ENCODE results near the gene NCKAP1. TPM values are rescaled to one million over a fixed set of nuclear protein-coding genes. Genes with fewer than 3 reads are reported as not detected.

NCKAP1 gene
- total and polyA plus RNA-seq, 7 donors, result 39.6 to 206 (median 160) TPM

- no peaks in the 10 kb centered on the region for H3K9me3 ChIP-seq
- H3K4me1 ChIP-seq, result peaks cover 0 to 97% (median 67%) of the 10 kb centered on the region in 4 donors
- H3K36me3 ChIP-seq, result no peaks in the 10 kb centered on the region
- H3K27me3 ChIP-seq, result no peaks in the 10 kb centered on the region
- intact Hi-C loops (cut with DNase I), result no loop called here
- DNase-seq, result no peak
- no peak for TF ChIP-seq POLR2AphosphoS5 (IDR thresholded peaks at IDR 0.05)
- TF ChIP-seq EP300 (IDR thresholded peaks at IDR 0.05), result no peak
- no peak for TF ChIP-seq CTCF (IDR thresholded peaks at IDR 0.05)
- no peak for TF ChIP-seq POLR2A (IDR thresholded peaks at IDR 0.05)
- no peak overlapping the region for H3K27ac ChIP-seq
- no peak overlapping the region for H3K4me3 ChIP-seq
Measured at GRCh38 chr2:183028108-183028507, 10.1 kb downstream of the NCKAP1 start.

GRCh38 chr2:183027443-183027842, 10.8 kb downstream of the NCKAP1 start:
- no peaks in the 10 kb centered on the region for H3K27me3 ChIP-seq
- intact Hi-C loops (cut with DNase I), result no loop called here

GRCh38 chr2:183026424-183026823, 11.8 kb downstream of the NCKAP1 start:
- DNase-seq, result no peak
- Histone ChIP-seq H3K4me1 (peaks cover 0 to 87% (median 57%) of the 10 kb centered on the region in 4 donors), H3K9me3 (no peaks in the 10 kb centered on the region), H3K4me3 (no peak overlapping the region), H3K36me3 (peaks cover 0 to 6% (median 0%) of the 10 kb centered on the region in 4 donors), H3K27ac (no peak overlapping the region), H3K27me3 (no peaks in the 10 kb centered on the region)
- 77 to 84% methylated on average over 2 of the region's 2 CpGs for WGBS, 2 donors
- TF ChIP-seq CTCF (IDR thresholded peaks at IDR 0.05) (no peak), POLR2A (IDR thresholded peaks at IDR 0.05) (no peak), EP300 (IDR thresholded peaks at IDR 0.05) (no peak), POLR2AphosphoS5 (IDR thresholded peaks at IDR 0.05) (no peak)
- intact Hi-C loops (cut with DNase I), result no loop called here

More at GRCh38 chr2:183027443-183027842, 10.8 kb downstream of the NCKAP1 start:
- Histone ChIP-seq H3K27ac (no peak overlapping the region), H3K36me3 (no peaks in the 10 kb centered on the region), H3K4me1 (peaks cover 0 to 95% (median 64%) of the 10 kb centered on the region in 4 donors), H3K9me3 (no peaks in the 10 kb centered on the region), H3K4me3 (no peak overlapping the region)
- no peak for DNase-seq
- 98 to 100% methylated on average over 1 of the region's 1 CpG for WGBS, 2 donors
- TF ChIP-seq POLR2A (IDR thresholded peaks at IDR 0.05), result no peak
- no peak for TF ChIP-seq CTCF (IDR thresholded peaks at IDR 0.05)
- TF ChIP-seq POLR2AphosphoS5 (IDR thresholded peaks at IDR 0.05), result no peak
- TF ChIP-seq EP300 (IDR thresholded peaks at IDR 0.05), result no peak

DNA sequence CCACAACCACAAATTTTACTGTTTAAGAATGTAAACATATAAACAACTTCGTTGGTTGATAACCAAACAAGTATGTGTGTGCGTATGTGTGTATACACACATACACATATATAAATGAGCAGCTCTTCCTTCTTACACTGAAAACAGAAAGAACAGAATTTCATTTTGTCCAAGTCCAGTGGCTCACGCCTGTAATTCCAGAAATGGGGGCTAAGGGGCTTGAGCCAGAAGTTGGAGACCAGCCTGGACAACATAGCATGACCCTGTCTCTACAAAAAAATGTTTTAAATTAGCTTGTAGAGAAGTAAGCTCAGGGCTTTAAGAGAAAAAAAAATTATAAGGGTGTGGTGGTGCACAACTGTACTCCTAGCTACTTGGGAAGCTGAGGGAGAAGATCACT, 12.3 kb downstream of the NCKAP1 start:
- Histone ChIP-seq H3K4me3 (no peak overlapping the region), H3K9me3 (no peaks in the 10 kb centered on the region), H3K4me1 (peaks cover 0 to 83% (median 55%) of the 10 kb centered on the region in 4 donors), H3K27me3 (no peaks in the 10 kb centered on the region), H3K27ac (no peak overlapping the region), H3K36me3 (peaks cover 0 to 8% (median 0%) of the 10 kb centered on the region in 4 donors)
- no peak for DNase-seq
- 74 to 82% methylated on average over 3 of the region's 3 CpGs for WGBS, 2 donors
- TF ChIP-seq POLR2AphosphoS5 (IDR thresholded peaks at IDR 0.05), result no peak
- no peak for TF ChIP-seq EP300 (IDR thresholded peaks at IDR 0.05)
- TF ChIP-seq POLR2A (IDR thresholded peaks at IDR 0.05), result no peak
- TF ChIP-seq CTCF (IDR thresholded peaks at IDR 0.05), result no peak
- intact Hi-C loops (cut with DNase I), result no loop called here

All from sigmoid colon (tissue), 7 donors.